Bronchial epithelial cell (primary cell): ENCODE measurements around the gene ABCD3. TPM values are rescaled to one million over a fixed set of nuclear protein-coding genes. Genes with fewer than 3 reads are reported as not detected.
A peak's percentile ranks its signal among the peaks of the same experiment; 100 is the strongest.

ENCODE experiments used
- DNase-seq: peaks from one replicate; pipeline ENCODE4 v3.0.0-alpha.2; 2010; ENCODE audit warnings: low read depth
- FAIRE-seq: peaks from 2 replicates; lab custom pipeline; 2011; peaks lifted over from hg19 to GRCh38; lab: Jason Lieb, UNC
- H3K27me3 ChIP-seq: 2 replicates; pipeline ENCODE4 v1.5.1; 2011; ENCODE audit warnings: low read length; ENCODE audit not compliant: control insufficient read depth, insufficient read depth
- H3K36me3 ChIP-seq: 2 replicates; pipeline ENCODE4 v1.5.1; 2011; ENCODE audit warnings: low read length; ENCODE audit not compliant: control insufficient read depth, insufficient read depth
- H3K4me3 ChIP-seq: 2 replicates; pipeline ENCODE4 v1.5.1; 2011; ENCODE audit warnings: mild to moderate bottlenecking, low read depth, low read length, control low read depth
- CTCF ChIP-seq: IDR thresholded peaks from 2 replicates; pipeline ENCODE4 v1.5.1; 2011; ENCODE audit warnings: mild to moderate bottlenecking, moderate library complexity, low read length, control low read depth, inconsistent platforms; ENCODE audit not compliant: insufficient read depth, severe bottlenecking
- total RNA-seq: library from RNA; depleted of rRNA; stranded (reverse); fragments of >200 nt; gene quantifications from 2 replicates; pipeline ENCODE4 v1.2.1, GENCODE V29; 2014

The ABCD3 gene
- total RNA-seq, 1 donor from 2014 or later = 29.2 TPM

- TF ChIP-seq CTCF = no peak
- no peak for FAIRE-seq
- no peak for DNase-seq
- no peak overlapping the region for H3K4me3 ChIP-seq
- H3K27me3 ChIP-seq = no peaks in the 10 kb centered on the region
- H3K36me3 ChIP-seq = no peaks in the 10 kb centered on the region
Measured at GRCh38 chr1:94512816-94513215, 94.6 kb downstream of the ABCD3 start.

DNA sequence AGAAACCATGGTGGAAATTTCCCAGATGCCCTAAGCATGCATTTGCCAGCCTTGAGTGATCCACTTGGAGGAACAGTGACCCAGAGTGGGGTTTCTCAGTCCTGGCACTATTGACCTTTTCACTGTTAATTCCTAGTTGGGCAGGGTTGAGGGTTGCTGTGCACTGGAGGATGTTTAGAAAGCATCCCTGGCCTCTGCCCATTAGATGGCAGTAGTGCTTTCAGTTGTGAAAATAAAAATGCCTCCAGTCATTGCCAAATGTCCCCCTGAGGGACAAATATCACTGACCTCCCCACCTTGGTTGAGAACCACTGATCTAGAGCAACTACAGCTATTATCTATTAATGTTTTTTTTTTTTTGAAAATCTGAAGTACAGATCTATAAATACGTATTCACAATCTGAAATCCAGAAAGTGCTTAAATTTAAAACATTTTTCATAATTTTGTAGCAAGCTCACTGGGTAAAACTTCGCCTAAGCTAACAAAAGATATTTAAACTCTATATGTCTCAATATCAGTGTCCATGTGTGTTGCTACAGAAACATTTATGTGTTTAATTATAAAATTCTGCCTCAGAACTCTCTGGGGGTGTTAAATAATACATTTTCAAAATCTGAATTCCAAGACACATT lies 96.0 kb downstream of the ABCD3 start:
- DNase-seq (peak; percentile 44), FAIRE-seq (no peak)

DNA sequence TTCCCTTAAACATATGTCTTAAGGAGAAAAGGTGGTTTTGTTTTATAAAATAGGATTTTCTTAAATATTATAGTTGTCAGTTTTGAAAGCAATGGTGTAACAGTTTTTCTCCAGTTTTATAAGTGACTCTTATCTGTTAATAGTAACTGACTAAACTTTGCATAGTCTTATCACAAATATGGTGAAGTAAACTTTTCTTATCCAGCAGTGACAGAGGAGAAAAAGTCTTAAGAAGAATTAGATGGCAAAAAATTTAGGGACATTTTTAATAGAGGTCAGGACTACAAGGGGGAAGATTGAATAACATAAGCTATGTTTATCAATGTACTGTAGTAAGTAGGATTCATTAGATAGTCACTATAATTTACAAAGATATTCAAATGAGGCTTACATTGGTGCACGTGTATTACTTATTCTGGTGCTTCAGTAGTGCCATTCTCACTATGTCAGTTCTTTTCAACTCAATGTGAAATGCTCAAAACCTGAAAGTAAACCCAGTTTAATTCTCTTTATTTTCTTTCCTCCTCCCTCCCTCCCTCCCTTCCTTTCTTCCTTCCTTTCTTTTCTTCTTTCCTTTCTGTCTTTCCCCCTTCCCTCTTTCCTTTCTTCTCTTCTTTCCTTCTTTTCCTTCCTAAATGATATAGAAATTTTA lies 97.2 kb downstream of the ABCD3 start:
- no peak for TF ChIP-seq CTCF
- no peak overlapping the region for H3K4me3 ChIP-seq
- DNase-seq (no peak), FAIRE-seq (no peak)
- no peaks in the 10 kb centered on the region for H3K27me3 ChIP-seq
- H3K36me3 ChIP-seq = no peaks in the 10 kb centered on the region

More for the DNA sequence above, 96.0 kb downstream of the ABCD3 start:
- peak; percentile 71 for TF ChIP-seq CTCF
- Histone ChIP-seq H3K27me3 (no peaks in the 10 kb centered on the region), H3K4me3 (no peak overlapping the region), H3K36me3 (no peaks in the 10 kb centered on the region)

- H3K4me3 ChIP-seq = no peak overlapping the region
- no peak for TF ChIP-seq CTCF
- no peaks in the 10 kb centered on the region for H3K36me3 ChIP-seq
- FAIRE-seq (no peak), DNase-seq (no peak)
- no peaks in the 10 kb centered on the region for H3K27me3 ChIP-seq
Measured at GRCh38 chr1:94519351-94519750, 101.2 kb downstream of the ABCD3 start.

DNA sequence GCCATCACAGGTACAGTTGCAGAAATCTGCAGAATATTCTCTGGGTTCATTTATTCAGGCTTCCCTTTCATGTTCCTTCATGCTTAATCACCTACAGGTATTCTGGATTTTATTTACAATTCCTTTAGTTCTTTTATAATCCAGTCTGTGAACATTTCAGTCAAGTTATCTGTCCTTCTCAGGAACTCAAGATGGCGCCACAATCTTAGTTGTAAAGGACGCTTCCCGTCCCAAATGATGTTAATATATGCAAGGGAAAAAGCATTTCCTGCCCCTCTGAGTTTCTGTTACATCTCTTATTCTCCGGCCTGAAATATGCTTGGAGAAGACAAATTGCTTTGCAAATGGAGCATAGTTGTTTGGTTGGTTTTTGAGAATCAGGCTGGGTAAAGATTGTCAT lies 104.1 kb downstream of the ABCD3 start:
- Histone ChIP-seq H3K36me3 (no peaks in the 10 kb centered on the region), H3K27me3 (no peaks in the 10 kb centered on the region), H3K4me3 (no peak overlapping the region)
- DNase-seq = peak; percentile 65
- no peak for FAIRE-seq
- peak; percentile 33 for TF ChIP-seq CTCF

- DNase-seq (no peak), FAIRE-seq (no peak)
- H3K36me3 ChIP-seq = no peaks in the 10 kb centered on the region
- no peak overlapping the region for H3K4me3 ChIP-seq
- no peak for TF ChIP-seq CTCF
- H3K27me3 ChIP-seq = no peaks in the 10 kb centered on the region
Measured at GRCh38 chr1:94524531-94524930, 106.3 kb downstream of the ABCD3 start.
